Activated T-helper 9 cell treated with anti-CD3 and anti-CD28 coated beads, Interleukin-2, amount 50 U/mL, for 16 hours (primary cell): ENCODE data around the gene APBA2.

Experiments used
- DNase-seq: peaks from one replicate; pipeline ENCODE4 v3.0.0-alpha.2; 2020; ENCODE audit warnings: low read depth

Gene APBA2

GRCh38 chr15:28983432-28984311 lies 97.9 kb downstream of the APBA2 start:
- no peak for DNase-seq

DNA sequence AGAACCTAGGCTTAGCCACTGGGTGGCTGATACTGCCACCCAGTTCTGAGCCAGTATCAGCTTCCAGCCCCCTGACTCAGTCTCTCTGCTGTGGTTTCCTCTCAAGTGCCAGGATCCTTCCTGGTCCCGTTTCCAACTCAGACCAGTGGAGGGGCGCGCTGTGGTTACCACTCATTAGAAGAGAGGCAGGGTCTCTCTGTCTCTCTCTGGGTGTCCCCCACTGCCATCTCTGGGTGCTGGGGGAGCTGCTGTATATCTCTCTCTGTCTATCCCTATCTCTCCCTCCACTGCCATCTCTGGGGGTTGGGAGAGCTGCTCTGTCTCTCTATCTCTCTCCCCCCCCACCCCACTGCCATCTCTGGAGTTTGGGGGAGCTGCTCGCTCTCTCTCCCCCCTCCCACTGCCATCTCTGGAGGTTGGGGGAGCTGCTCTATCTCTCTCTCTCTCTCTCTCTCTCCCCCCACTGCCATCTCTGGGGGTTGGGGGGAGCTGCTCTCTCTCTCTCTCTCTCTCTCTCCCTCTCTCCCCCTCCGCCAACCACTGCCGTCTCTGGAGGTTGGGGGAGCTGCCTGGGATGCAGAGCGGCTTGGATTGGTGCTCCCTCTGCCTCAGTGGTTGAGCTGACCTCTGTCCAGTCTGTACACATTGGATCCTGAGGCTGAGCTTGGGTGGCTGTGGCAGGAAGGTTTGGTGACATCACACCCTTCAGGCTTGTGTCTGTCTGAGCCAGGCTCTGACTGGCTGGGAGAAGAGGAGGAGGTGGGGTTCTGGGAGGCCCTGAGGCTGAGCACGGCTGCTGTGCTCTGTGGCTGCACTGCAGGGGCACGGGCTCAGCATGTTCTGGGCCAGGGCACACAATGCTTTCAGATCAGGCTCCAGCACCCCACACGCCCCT lies 98.9 kb downstream of the APBA2 start:
- DNase-seq, result no peak

GRCh38 chr15:28985316-28985645 lies 99.5 kb downstream of the APBA2 start:
- no peak for DNase-seq

- no peak for DNase-seq
Measured at GRCh38 chr15:28985691-28986090, 99.9 kb downstream of the APBA2 start.

GRCh38 chr15:28986108-28986507 lies 100.3 kb downstream of the APBA2 start:
- DNase-seq, result no peak

GRCh38 chr15:28986726-28987125 lies 101.0 kb downstream of the APBA2 start:
- DNase-seq, result no peak

DNA sequence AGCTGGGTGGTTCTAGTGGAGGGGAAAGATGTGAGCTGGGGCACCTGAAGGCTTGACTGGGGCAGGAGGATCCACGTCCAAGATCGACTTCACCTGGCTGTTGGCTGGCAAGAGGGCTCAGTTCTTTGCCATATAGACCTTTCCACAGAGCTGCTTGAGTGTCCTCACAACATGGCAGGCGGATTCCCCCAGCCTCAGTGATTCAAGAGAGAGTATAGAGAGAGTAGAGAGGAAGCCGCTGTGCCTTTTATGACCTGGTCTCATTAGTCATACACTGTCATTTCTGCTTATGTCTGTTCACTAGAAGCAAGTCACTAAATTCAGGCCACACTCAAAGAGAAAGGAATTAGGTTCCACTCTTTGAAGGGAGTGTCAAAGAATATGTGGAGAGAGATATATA lies 101.6 kb downstream of the APBA2 start:
- no peak for DNase-seq

- DNase-seq, result no peak
Measured at GRCh38 chr15:28989239-28989830, 103.6 kb downstream of the APBA2 start.

DNA sequence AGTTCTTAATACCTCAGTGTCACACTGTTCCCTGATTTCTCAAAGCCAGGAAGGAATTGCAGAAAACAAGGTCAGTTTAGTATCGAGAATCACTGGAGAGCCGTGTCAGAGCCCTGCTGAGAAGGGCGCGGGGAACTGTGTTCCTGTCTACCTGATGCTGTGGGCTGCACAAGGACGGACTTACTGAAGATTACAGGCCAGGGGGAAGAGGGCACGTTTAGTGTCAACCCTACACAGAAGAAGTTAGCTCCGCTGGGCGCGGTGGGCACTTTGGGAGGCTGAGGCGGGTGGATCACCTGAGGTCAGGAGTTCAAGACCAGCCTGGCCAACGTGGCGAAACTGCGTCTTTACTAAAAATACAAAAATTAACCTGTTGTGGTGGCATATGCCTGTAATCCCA lies 104.1 kb downstream of the APBA2 start:
- no peak for DNase-seq

DNA sequence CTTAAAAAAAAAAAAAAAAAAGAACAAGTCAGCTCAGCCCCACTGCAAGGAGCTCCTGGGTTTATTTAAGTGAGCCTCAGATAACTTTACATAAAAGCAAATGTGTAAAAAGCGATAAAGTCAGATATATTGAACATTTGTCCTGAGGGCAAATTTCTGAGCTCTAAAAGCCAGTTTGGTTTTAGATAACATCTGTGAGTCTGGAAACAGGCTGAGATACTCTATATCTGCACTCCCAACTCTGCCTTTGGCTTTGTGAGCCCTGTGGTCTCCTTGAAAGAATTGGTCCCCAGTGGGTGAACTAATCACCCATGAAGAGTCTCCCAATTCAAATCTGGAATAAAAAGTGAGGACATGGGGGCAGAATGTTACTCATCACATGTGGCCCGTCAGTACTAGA lies 104.6 kb downstream of the APBA2 start:
- no peak for DNase-seq

DNA sequence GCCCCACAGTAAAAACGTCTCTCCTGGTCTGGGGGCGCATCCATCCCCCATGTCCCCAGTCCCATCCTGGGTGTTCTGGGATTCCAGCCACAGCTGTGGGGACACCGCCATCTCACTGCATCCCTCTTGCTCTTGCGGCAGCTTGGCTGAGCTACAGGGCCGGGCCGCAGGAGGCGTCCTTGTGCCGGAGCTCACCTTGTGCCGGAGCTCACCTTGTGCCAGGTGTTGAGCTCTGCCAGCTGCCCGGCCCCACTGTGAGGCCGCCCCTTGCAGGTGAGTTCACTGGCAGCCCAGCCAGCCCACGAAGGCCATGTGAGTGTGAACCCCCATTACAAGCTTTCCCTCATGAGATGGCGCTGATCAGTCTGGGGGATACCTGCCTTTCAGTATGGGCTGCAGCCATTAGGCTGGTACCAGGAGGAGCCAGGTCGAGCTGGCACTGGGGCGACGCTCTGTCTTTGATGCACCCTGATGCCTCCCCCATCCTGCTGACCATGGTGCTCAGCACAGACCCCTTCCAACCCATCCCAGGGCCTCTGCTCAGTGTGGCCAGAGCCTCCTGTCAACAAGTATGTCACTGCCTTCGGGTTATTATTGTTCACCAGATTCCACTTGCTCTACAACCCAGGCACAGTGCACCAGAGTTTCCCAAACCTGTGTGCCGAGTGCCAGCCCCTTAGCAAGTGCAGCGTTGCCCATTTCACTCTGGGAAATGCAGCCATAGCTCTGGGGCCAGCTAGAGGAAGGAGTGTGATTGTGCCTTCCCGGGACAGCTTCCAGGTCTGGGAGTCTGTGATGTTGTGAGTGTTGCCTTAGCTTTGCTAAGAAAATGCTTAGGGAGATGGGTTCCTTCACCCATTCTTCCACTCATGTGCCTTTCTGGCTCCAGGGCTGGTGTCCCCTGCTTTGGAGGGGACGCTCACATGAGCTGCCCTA lies 105.7 kb downstream of the APBA2 start:
- DNase-seq, result no peak

- DNase-seq, result no peak
Measured at GRCh38 chr15:28992336-28992864, 106.6 kb downstream of the APBA2 start.

DNA sequence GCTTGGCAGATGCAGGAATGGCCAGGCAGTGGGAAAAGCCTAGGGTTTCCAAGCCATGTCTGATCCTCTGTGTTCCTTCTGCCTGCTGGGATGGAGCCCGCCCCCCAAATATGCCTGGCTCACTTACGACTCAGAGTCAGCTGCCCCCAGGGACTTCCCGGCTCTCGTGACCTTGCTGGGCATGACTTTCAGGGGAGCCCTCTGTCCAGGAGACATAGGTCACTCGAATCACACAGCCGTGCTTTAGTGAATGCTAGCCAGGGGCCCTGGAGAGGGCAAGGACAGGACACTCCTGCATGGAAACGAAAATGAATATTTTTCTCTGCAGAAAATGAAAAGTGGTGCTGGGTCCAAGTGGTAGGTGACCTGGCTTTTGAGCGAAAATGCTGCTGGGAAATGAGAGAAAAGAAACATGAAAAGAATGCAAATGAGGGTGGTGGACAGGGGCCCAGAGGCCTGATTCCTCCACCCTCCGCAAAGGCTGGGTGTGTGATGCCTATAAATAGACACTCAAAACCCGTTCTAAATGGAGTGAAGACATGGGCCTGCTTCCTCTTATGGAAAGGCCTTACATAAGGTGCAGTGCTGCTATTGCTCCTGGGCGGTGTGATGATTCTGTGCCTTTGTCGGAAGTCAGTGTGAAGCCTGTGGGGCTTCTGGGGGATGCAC lies 107.4 kb downstream of the APBA2 start:
- DNase-seq, result no peak

- no peak for DNase-seq
Measured at GRCh38 chr15:28993720-28994053, 107.9 kb downstream of the APBA2 start.

DNA sequence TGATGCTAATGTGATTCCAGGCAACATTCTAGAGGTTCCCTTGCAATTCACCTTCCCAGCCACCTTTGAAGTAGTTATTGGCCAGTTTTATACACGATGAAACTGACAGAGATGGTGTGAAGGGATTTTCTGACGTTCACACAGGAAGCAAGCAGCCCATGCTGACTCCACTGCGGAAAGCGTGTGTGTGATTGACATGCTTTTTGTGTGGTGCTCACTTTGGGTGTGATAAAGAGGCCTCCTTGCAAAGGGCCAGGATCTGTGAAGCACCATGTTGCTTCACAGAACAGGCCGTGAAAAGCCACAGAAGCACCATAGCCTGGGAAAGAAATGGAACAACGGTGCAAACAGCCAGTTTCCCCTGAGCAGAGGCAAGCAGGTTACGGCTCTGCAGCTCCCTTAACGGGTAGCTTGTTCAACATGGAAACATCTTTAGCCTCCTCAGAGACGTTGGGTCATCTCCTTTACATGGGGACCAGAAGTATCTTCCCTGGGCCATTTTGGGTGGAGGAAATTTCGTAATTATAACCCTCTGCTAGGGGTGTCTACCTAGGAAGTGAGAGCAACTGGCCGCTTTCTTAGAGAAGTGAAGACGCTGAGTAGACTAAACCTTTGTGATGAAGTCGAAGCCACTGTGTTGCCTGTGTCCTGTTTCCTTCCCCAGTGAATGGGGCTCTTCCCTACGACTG lies 108.5 kb downstream of the APBA2 start:
- DNase-seq, result peak; percentile 28

DNA sequence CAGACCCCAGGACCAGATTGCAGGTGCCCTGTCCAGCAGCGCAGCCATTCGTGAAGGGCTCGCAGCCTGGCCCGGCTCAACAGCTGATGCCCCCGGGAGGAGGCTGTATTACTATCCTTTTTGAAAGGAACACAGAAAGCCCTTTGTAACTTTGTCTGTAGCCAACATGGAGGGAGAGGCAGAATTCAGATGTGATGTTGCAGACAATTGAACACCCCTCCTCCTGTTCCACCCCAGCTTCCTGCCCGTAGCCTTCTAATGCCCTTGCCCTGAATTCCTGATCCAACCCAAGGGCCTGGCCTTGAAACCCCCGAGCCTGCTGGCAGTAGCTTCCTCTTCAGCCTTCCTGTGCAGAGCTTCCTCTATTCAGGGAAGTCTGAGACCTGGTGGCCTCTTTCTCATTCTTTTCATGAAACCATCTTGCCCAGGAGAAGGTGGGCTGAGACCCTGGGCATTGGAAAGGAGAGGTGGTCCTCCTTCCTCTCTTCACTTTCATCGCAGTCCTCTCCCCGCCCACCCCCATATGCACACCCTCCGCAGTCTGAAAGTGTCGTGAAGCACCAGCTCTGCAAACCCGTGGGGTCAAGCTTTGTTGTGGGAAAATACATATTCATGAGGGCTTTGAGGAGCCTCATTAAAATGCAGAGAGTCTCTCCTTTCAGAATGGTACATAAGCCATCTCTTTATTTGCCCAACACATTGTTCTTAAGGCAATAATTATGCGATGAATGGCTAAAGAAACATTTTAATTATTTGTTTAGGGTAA lies 109.2 kb downstream of the APBA2 start:
- no peak for DNase-seq

DNA sequence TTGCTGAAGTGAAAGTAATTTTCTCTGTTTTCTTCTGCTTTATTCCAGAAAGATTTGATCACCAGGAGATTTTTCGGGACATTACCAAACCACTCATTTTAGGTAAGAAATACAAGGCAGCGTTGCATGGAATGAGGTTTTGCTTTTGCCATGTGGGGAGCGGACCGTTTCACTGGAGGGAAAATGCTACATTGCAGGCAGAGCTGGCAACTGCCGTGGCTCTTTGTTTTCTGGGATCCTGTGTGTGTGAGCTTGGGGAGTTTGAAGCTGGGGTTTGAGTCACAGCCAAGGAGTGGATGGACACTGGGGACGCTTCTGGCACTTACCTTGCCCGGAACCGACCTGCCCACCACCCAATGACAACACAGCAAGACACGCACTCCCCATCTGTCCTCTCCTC lies 109.9 kb downstream of the APBA2 start:
- no peak for DNase-seq

DNA sequence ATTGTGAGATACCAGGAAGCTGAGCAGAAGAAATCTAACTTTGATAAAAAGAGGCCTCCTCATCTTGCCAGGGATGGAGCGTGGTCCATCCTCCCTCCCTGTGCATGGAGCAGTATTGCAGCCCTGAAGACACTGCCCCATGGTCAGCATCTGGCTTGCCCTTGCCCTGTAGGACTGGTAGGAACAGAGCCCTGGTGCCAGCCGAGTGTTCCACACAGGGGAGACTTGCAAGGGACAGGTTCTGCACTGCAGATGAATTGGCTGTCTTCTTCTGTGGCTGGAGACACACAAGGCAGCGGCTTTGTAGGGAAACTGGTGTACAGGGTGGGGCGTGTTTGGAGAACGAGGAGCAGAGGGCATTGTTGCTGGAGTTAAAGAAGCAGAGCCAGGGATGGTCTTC lies 110.5 kb downstream of the APBA2 start:
- no peak for DNase-seq

DNA sequence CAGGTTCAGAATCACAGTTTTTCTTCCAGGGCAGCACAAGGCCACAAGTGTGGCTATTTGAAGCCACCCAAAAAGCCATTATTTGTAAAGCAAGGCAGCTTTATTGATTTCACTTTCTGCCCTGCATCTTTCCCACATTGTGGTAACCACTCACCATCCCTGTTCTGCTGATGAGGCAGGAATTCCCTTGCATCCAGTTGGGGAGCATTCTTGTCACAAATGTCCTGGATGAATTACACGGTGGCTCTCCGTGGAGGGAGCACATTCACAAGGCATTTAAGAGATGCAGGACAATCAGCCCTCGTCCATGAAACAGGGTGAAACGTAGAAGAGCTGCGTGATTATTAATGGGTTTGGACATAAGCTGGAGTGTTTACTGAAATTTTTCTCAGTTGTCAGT lies 111.2 kb downstream of the APBA2 start:
- no peak for DNase-seq

- DNase-seq, result no peak
Measured at GRCh38 chr15:28997791-28998190, 112.0 kb downstream of the APBA2 start.
